WI38 (cell line): ENCODE measurements around the gene SLC22A6.

Experiments used
- H3K4me3 ChIP-seq: 2 replicates; pipeline ENCODE4 v1.5.1; 2011; ENCODE audit warnings: low read depth, mild to moderate bottlenecking, control low read depth, low read length
- CTCF ChIP-seq: IDR thresholded peaks from 2 replicates; pipeline ENCODE4 v1.5.1; 2012; ENCODE audit warnings: low read depth, mild to moderate bottlenecking, control low read depth, low read length

Gene SLC22A6

GRCh38 chr11:63019506-63019905, 34.7 kb upstream of the SLC22A6 start:
- no peak for TF ChIP-seq CTCF

DNA sequence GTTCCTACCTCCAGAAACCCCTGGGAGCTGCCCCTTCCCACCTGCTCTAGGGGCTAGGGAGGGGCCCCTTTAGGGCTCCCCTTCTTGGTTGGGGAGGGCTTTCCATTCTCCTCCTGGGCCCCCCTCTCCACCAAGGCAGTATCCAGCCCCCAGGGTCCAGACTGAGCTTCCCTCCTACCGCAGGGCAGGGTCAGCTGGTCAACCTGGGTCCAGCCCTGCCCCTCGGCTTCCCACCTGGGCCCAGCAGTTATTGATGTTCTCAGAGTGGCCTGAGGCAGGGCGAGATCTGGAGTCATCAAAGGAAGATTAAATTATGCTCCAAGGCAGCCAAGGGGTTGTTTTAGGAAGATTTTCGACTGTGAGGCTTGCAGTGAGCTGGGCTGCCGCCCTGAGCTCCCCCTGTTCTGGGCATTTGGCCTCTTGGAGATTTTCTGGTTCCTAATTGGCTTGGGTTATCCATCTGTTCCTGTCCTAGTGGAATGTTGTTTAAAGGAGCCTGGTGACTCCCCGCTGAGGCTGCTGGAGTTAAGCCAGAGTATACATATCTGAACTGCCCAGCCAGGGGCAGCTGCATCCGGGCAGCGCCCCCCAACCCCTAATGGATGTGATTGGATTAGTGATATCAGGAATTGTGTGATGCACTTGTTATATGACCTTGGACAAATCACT, 32.7 kb upstream of the SLC22A6 start:
- TF ChIP-seq CTCF: no peak
- no peak overlapping the region for H3K4me3 ChIP-seq

More at GRCh38 chr11:63019506-63019905, 34.7 kb upstream of the SLC22A6 start:
- H3K4me3 ChIP-seq: no peak overlapping the region

GRCh38 chr11:63015521-63016215, 30.9 kb upstream of the SLC22A6 start, which contains the start of gene SLC22A8:
Gene SLC22A8, minus strand, starts transcription at chr11:63015841. Its CDS starts 883 bp downstream, at chr11:63014958.
- TF ChIP-seq CTCF: no peak
- no peak within 1 kb of the TSS for H3K4me3 ChIP-seq

GRCh38 chr11:63014408-63015055, 29.8 kb upstream of the SLC22A6 start:
- no peak for TF ChIP-seq CTCF
- no peak overlapping the region for H3K4me3 ChIP-seq

- no peak overlapping the region for H3K4me3 ChIP-seq
- no peak for TF ChIP-seq CTCF
Measured at GRCh38 chr11:63012839-63013238, 28.1 kb upstream of the SLC22A6 start.

- no peak overlapping the region for H3K4me3 ChIP-seq
- no peak for TF ChIP-seq CTCF
Measured at GRCh38 chr11:63012430-63012829, 27.7 kb upstream of the SLC22A6 start.
